Keratinocyte (primary cell): ENCODE results near the gene C16orf95. TPM values are rescaled to one million over a fixed set of nuclear protein-coding genes. Genes with fewer than 3 reads are reported as not detected.

Source experiments
- DNase-seq: peaks from one replicate; pipeline ENCODE4 v3.0.0-alpha.2; 2011; ENCODE audit warnings: low read depth, missing footprints, low spot score
- FAIRE-seq: peaks from 2 replicates; lab custom pipeline; 2011; peaks lifted over from hg19 to GRCh38; lab: Jason Lieb, UNC
- H2AFZ ChIP-seq: 2 replicates; pipeline ENCODE4 v1.6.0; 2012; ENCODE audit warnings: low read length, control low read depth, inconsistent platforms; ENCODE audit not compliant: control insufficient read depth
- H3K27ac ChIP-seq: 2 replicates; pipeline ENCODE4 v1.5.1; 2011; ENCODE audit warnings: low read length; ENCODE audit not compliant: control insufficient read depth, insufficient read depth
- H3K27me3 ChIP-seq: 3 replicates; pipeline ENCODE4 v1.6.0; 2011; ENCODE audit warnings: low read length; ENCODE audit not compliant: control insufficient read depth, insufficient read depth; ENCODE audit errors: extremely low read depth
- H3K36me3 ChIP-seq, 2 experiments: 2 replicates in 1 of 2; 3 replicates in 1 of 2; pipeline ENCODE4 v1.5.1; 2011; ENCODE audit warnings: low read length in 2 of 2, mild to moderate bottlenecking in 1 of 2; ENCODE audit not compliant: control insufficient read depth in 2 of 2, insufficient read depth in 2 of 2; ENCODE audit errors: extremely low read depth in 1 of 2
- H3K4me1 ChIP-seq: 3 replicates; pipeline ENCODE4 v1.5.1; 2011; ENCODE audit warnings: low read length; ENCODE audit not compliant: control insufficient read depth, insufficient read depth; ENCODE audit errors: extremely low read depth
- H3K4me2 ChIP-seq: 3 replicates; pipeline ENCODE4 v1.6.0; 2011; ENCODE audit warnings: low read depth, low read length; ENCODE audit not compliant: control insufficient read depth, insufficient read depth; ENCODE audit errors: extremely low read depth
- H3K4me3 ChIP-seq, 3 experiments: fragments of 200-600 bp in 1 of 3; sonication (generic) in 1 of 3; 2 replicates in 2 of 3; 3 replicates in 1 of 3; pipeline ENCODE4 v1.5.1; 2011 to 2016; ENCODE audit warnings: low read length in 3 of 3, mild to moderate bottlenecking in 3 of 3, control low read depth in 2 of 3, inconsistent platforms in 1 of 3, low read depth in 1 of 3, mixed read lengths in 1 of 3, mixed run types in 1 of 3, moderate library complexity in 1 of 3; ENCODE audit not compliant: control insufficient read depth in 2 of 3, insufficient read depth in 2 of 3; ENCODE audit errors: extremely low read depth in 1 of 3
- H3K79me2 ChIP-seq: 2 replicates; pipeline ENCODE4 v1.6.0; 2012; ENCODE audit warnings: low read length; ENCODE audit not compliant: control insufficient read depth, insufficient read depth
- H3K9ac ChIP-seq: 3 replicates; pipeline ENCODE4 v1.6.0; 2011; ENCODE audit warnings: low read length; ENCODE audit not compliant: control insufficient read depth, insufficient read depth; ENCODE audit errors: extremely low read depth
- H3K9me1 ChIP-seq: 3 replicates; pipeline ENCODE4 v1.6.0; 2011; ENCODE audit warnings: low read length; ENCODE audit not compliant: control insufficient read depth, insufficient read depth; ENCODE audit errors: extremely low read depth
- H3K9me3 ChIP-seq: 2 replicates; pipeline ENCODE4 v1.5.1; 2012; ENCODE audit warnings: low read depth, low read length; ENCODE audit not compliant: control insufficient read depth
- H4K20me1 ChIP-seq: 3 replicates; pipeline ENCODE4 v1.6.0; 2011; ENCODE audit warnings: low read length; ENCODE audit not compliant: control insufficient read depth, insufficient read depth; ENCODE audit errors: extremely low read depth
- CTCF ChIP-seq, 3 experiments: IDR thresholded peaks in 1 of 3; conservative IDR thresholded peaks in 1 of 3; optimal IDR thresholded peaks in 1 of 3; 2 replicates in 2 of 3; 3 replicates in 1 of 3; pipeline versions ENCODE3 to v1.5.1; 2011; ENCODE audit warnings: low read length in 3 of 3, mild to moderate bottlenecking in 3 of 3, moderate library complexity in 2 of 3, control low read depth in 1 of 3, inconsistent platforms in 1 of 3; ENCODE audit not compliant: insufficient read depth in 2 of 3; ENCODE audit errors: extremely low read depth in 1 of 3
- EZH2 ChIP-seq: IDR thresholded peaks from one replicate; pipeline ENCODE4 v1.6.1; 2012; ENCODE audit warnings: inconsistent platforms, mild to moderate bottlenecking, low read length, moderate library complexity
- dilution Hi-C: fragments of 300-500 bp; cut with MboI; formaldehyde crosslinking; loops from one replicate; pipeline ENCODE4 v1.7.0; 2020; ENCODE audit warnings: low sequenced_read_pairs; ENCODE audit not compliant: extremely low pct_ligation_motif_present
- polyA plus RNA-seq, 5 experiments: library from polyadenylated mRNA; depleted of rRNA in 3 of 5; stranded (reverse) in 3 of 5; stranded (forward) in 1 of 5; unstranded in 1 of 5; fragments of >200 nt; gene quantifications; 1 replicate in 1 of 5; 2 replicates in 3 of 5; 3 replicates in 1 of 5; pipeline versions ENCODE4 v1.2.1 to v1.2.3, GENCODE V29; 2011 to 2012; ENCODE audit warnings: missing spikeins in 2 of 5, low read depth in 1 of 5, low replicate concordance in 1 of 5

Gene C16orf95
- polyA plus RNA-seq, 1 donor (not counting 4 experiments of a cell fraction or from before 2014, with no cell fraction given) = 1.5 TPM

DNA sequence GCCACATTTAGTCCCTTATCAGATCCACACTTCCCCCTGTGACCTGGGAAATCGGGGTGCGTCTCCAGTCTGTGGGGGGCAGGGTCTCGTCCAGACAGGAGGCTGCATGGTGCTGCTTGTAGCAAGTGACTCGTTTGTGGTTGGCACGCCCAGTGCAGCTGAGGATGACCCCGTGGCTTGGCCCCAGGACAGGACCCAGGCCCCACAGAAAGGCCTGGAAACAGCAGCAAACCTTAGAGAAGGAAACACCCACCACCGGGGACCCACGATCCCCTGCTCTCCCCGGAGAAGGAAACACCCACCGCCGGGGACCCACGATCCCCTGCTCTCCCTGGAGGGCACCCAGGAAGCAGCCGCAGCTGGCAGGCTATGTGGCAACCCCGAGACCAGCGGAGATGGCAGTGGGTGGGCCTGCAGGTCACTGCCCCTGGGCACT lies 8.2 kb upstream of the C16orf95 start:
- peaks cover 17 to 29% of the 10 kb centered on the region in 2 experiments for H3K36me3 ChIP-seq
- FAIRE-seq (no peak), DNase-seq (no peak)
- H3K27ac ChIP-seq = no peak overlapping the region
- no peaks in the 10 kb centered on the region for H3K27me3 ChIP-seq
- no peak overlapping the region for H3K9ac ChIP-seq
- peaks cover 9% of the 10 kb centered on the region for H4K20me1 ChIP-seq
- H3K4me3 ChIP-seq = no peak overlapping the region
- dilution Hi-C loops = no loop called here
- H2AFZ ChIP-seq = no peak overlapping the region
- TF ChIP-seq EZH2 = no peak
- TF ChIP-seq CTCF (optimal IDR thresholded peaks at IDR 0.05 in 1 of 3, IDR thresholded peaks at IDR 0.05 in 1 of 3, conservative IDR thresholded peaks at IDR 0.05 in 1 of 3; ENCODE audit: extremely low read depth in 1 of 3, insufficient read depth in 2 of 3, low read length in 3 of 3) = no peak
- no peak overlapping the region for H3K4me2 ChIP-seq
- H3K9me1 ChIP-seq = peaks cover 2% of the 10 kb centered on the region
- no peaks in the 10 kb centered on the region for H3K9me3 ChIP-seq
- peaks cover 3% of the 10 kb centered on the region for H3K4me1 ChIP-seq
- H3K79me2 ChIP-seq = no peaks in the 10 kb centered on the region

- no peak for FAIRE-seq
Measured at GRCh38 chr16:87324411-87325275, 7.5 kb upstream of the C16orf95 start.

More at GRCh38 chr16:87324411-87325275, 7.5 kb upstream of the C16orf95 start:
- peak; percentile 75 to 78 (median 77) for TF ChIP-seq CTCF (optimal IDR thresholded peaks at IDR 0.05 in 1 of 3, IDR thresholded peaks at IDR 0.05 in 1 of 3, conservative IDR thresholded peaks at IDR 0.05 in 1 of 3; ENCODE audit: extremely low read depth in 1 of 3, insufficient read depth in 2 of 3, low read length in 3 of 3)
- no peak for TF ChIP-seq EZH2
- Histone ChIP-seq H3K27ac (no peak overlapping the region), H3K9me1 (peaks cover 2% of the 10 kb centered on the region), H3K4me3 (no peak overlapping the region), H4K20me1 (peaks cover 9% of the 10 kb centered on the region), H3K36me3 (peaks cover 11 to 21% of the 10 kb centered on the region in 2 experiments), H3K27me3 (no peaks in the 10 kb centered on the region), H3K9me3 (no peaks in the 10 kb centered on the region), H3K9ac (no peak overlapping the region), H3K4me2 (no peak overlapping the region), H3K4me1 (peaks cover 3% of the 10 kb centered on the region), H2AFZ (no peak overlapping the region), H3K79me2 (no peaks in the 10 kb centered on the region)
- dilution Hi-C loops = no loop called here
- no peak for DNase-seq
